H1 (cell line): Measurements from ENCODE around the gene KCTD21. TPM values are rescaled to one million over a fixed set of nuclear protein-coding genes. Genes with fewer than 3 reads are reported as not detected.

Source experiments
- CTCF ChIA-PET: fragments of 300-600 bp; sonication (Branson Sonifier 250); formaldehyde crosslinking; loops from one replicate; lab custom pipeline; 2021; ENCODE audit not compliant: partially characterized antibody; lab: Charles Lee
- POLR2A ChIA-PET: fragments of 300-600 bp; sonication (Branson Sonifier 250); formaldehyde crosslinking; loops from one replicate; lab custom pipeline; 2021; ENCODE audit warnings: inconsistent platforms; ENCODE audit not compliant: partially characterized antibody; lab: Charles Lee
- DNase-seq, 2 experiments: peaks; one replicate each; pipeline versions ENCODE4 v3.0.0 to v3.0.0-alpha.2; 2010 to 2022; ENCODE audit warnings: low spot score in 2 of 2, low read depth in 1 of 2, mixed read lengths in 1 of 2
- FAIRE-seq: peaks from 2 replicates; lab custom pipeline; 2011; peaks lifted over from hg19 to GRCh38; lab: Jason Lieb, UNC
- H2AFZ ChIP-seq: 2 replicates; pipeline ENCODE4 v1.8.1; 2012; ENCODE audit warnings: low read length, inconsistent platforms
- H2AK5ac ChIP-seq: 2 replicates; pipeline ENCODE4 v1.6.1; 2013; ENCODE audit warnings: low read depth, low read length
- H2BK120ac ChIP-seq: replicated peaks from 2 replicates; pipeline ENCODE3; 2013; ENCODE audit warnings: low read depth, low read length, inconsistent platforms
- H2BK12ac ChIP-seq: 2 replicates; pipeline ENCODE4 v1.6.1; 2013; ENCODE audit warnings: low read depth, low read length
- H2BK15ac ChIP-seq: 2 replicates; pipeline ENCODE4 v1.6.1; 2013; ENCODE audit warnings: low read length
- H2BK20ac ChIP-seq: 2 replicates; pipeline ENCODE4 v1.6.1; 2013; ENCODE audit warnings: low read length
- H2BK5ac ChIP-seq: 2 replicates; pipeline ENCODE4 v1.6.1; 2013; ENCODE audit warnings: low read depth, low read length
- H3K14ac ChIP-seq: 2 replicates; pipeline ENCODE4 v1.6.1; 2013; ENCODE audit warnings: inconsistent platforms; ENCODE audit not compliant: insufficient read length
- H3K18ac ChIP-seq: 2 replicates; pipeline ENCODE4 v1.6.1; 2013; ENCODE audit warnings: low read length; ENCODE audit errors: extremely low read depth
- H3K23ac ChIP-seq: 2 replicates; pipeline ENCODE4 v1.6.1; 2013; ENCODE audit warnings: inconsistent platforms; ENCODE audit not compliant: insufficient read length
- H3K23me2 ChIP-seq: 2 replicates; pipeline ENCODE4 v1.6.1; 2013; ENCODE audit warnings: low read depth, low read length
- H3K27ac ChIP-seq: 2 replicates; pipeline ENCODE4 v1.6.1; 2011; ENCODE audit warnings: low read depth, low read length, inconsistent platforms
- H3K27me3 ChIP-seq, 4 experiments: replicated peaks in 1 of 4; 1 replicate in 1 of 4; 2 replicates in 3 of 4; pipeline versions ENCODE4 v1.6.1 to v1.8.1; 2011 to 2013; ENCODE audit warnings: low read length in 3 of 4, mild to moderate bottlenecking in 3 of 4, inconsistent platforms in 2 of 4, mixed read lengths in 2 of 4, moderate library complexity in 1 of 4; ENCODE audit not compliant: control insufficient read depth in 3 of 4, insufficient read depth in 3 of 4; ENCODE audit errors: extremely low read depth in 1 of 4
- H3K36me3 ChIP-seq, 4 experiments: 2 replicates each; pipeline versions ENCODE4 v1.6.1 to v1.8.1; 2011 to 2013; ENCODE audit warnings: mild to moderate bottlenecking in 4 of 4, low read length in 3 of 4, moderate library complexity in 2 of 4, control low read depth in 1 of 4, inconsistent platforms in 1 of 4; ENCODE audit not compliant: insufficient read depth in 4 of 4, control insufficient read depth in 2 of 4
- H3K4ac ChIP-seq: replicated peaks from 2 replicates; pipeline ENCODE3; 2013; ENCODE audit warnings: low read length, low read depth, mixed read lengths, inconsistent platforms; ENCODE audit not compliant: insufficient read length
- H3K4me1 ChIP-seq, 4 experiments: replicated peaks in 1 of 4; 1 replicate in 1 of 4; 2 replicates in 3 of 4; pipeline versions ENCODE4 v1.6.1 to v1.8.1; 2011 to 2013; ENCODE audit warnings: low read length in 3 of 4, inconsistent platforms in 2 of 4, mixed read lengths in 1 of 4; ENCODE audit not compliant: insufficient read depth in 4 of 4, control insufficient read depth in 3 of 4
- H3K4me2 ChIP-seq, 2 experiments: 2 replicates each; pipeline versions ENCODE4 v1.6.1 to v1.8.1; 2011 to 2013; ENCODE audit warnings: low read depth in 2 of 2, low read length in 2 of 2, control low read depth in 1 of 2, inconsistent platforms in 1 of 2, mild to moderate bottlenecking in 1 of 2; ENCODE audit not compliant: insufficient read depth in 1 of 2
- H3K4me3 ChIP-seq, 4 experiments: fragments of 200-600, 300-600 bp in 1 of 4; sonication (generic), shearing (Covaris generic), sonication (Bioruptor Twin) in 1 of 4; 2 replicates each; pipeline versions ENCODE4 v1.5.1 to v1.8.1; 2011 to 2016; ENCODE audit warnings: low read length in 4 of 4, low read depth in 3 of 4, control low read depth in 2 of 4, inconsistent platforms in 2 of 4, mild to moderate bottlenecking in 2 of 4, mixed read lengths in 1 of 4, moderate library complexity in 1 of 4; ENCODE audit not compliant: insufficient read depth in 2 of 4; ENCODE audit errors: extremely low read depth in 1 of 4
- H3K56ac ChIP-seq: replicated peaks from 2 replicates; pipeline ENCODE3; 2013; ENCODE audit warnings: low read depth, mild to moderate bottlenecking, mixed read lengths, low read length, inconsistent platforms; ENCODE audit not compliant: insufficient read length
- H3K79me1 ChIP-seq: 2 replicates; pipeline ENCODE4 v1.6.1; 2013; ENCODE audit warnings: low read depth, low read length, control low read depth
- H3K79me2 ChIP-seq, 2 experiments: 2 replicates each; pipeline versions ENCODE4 v1.6.1 to v1.8.1; 2012 to 2013; ENCODE audit warnings: low read length in 2 of 2, mild to moderate bottlenecking in 2 of 2, inconsistent platforms in 1 of 2; ENCODE audit not compliant: insufficient read depth in 2 of 2, control insufficient read depth in 1 of 2
- H3K9ac ChIP-seq, 4 experiments: replicated peaks in 1 of 4; 1 replicate in 1 of 4; 2 replicates in 3 of 4; pipeline versions ENCODE4 v1.6.1 to v1.8.1; 2011 to 2013; ENCODE audit warnings: low read depth in 3 of 4, low read length in 3 of 4, control low read depth in 2 of 4, mild to moderate bottlenecking in 2 of 4, moderate library complexity in 2 of 4, inconsistent platforms in 1 of 4; ENCODE audit errors: extremely low read depth in 1 of 4
- H3K9me3 ChIP-seq, 2 experiments: 2 replicates each; pipeline versions ENCODE4 v1.6.1 to v1.8.1; 2012 to 2013; ENCODE audit warnings: mild to moderate bottlenecking in 2 of 2, moderate library complexity in 2 of 2, control low read depth in 1 of 2, inconsistent platforms in 1 of 2, low read depth in 1 of 2, low read length in 1 of 2, mixed read lengths in 1 of 2; ENCODE audit not compliant: insufficient read depth in 2 of 2
- H4K20me1 ChIP-seq, 2 experiments: replicated peaks in 1 of 2; 2 replicates each; pipeline versions ENCODE3 to v1.8.1; 2011 to 2013; ENCODE audit warnings: inconsistent platforms in 2 of 2, low read length in 2 of 2, mild to moderate bottlenecking in 1 of 2; ENCODE audit not compliant: insufficient read depth in 2 of 2, control insufficient read depth in 1 of 2
- H4K5ac ChIP-seq: 2 replicates; pipeline ENCODE4 v1.6.1; 2013; ENCODE audit warnings: low read length, low read depth, mixed read lengths, inconsistent platforms; ENCODE audit not compliant: insufficient read length
- H4K8ac ChIP-seq: 2 replicates; pipeline ENCODE4 v1.8.0; 2013; ENCODE audit warnings: mild to moderate bottlenecking, moderate library complexity, low read length, inconsistent platforms; ENCODE audit not compliant: insufficient read depth; ENCODE audit errors: extremely low read depth
- H4K91ac ChIP-seq: replicated peaks from 2 replicates; pipeline ENCODE3; 2013; ENCODE audit warnings: low read length, mixed read lengths, inconsistent platforms; ENCODE audit not compliant: insufficient read length
- CBX5 ChIP-seq: fragments of 300-800, 300-1000 bp; sonication (generic); IDR thresholded peaks from 2 replicates; pipeline ENCODE4 v1.7.1; 2016; ENCODE audit warnings: antibody characterized with exemption, low read length, low read depth
- CHD1 ChIP-seq: IDR thresholded peaks from 2 replicates; pipeline ENCODE4 v1.6.1; 2012; ENCODE audit warnings: low read depth, low read length, improper control_type of control experiment
- CREB1 ChIP-seq: IDR thresholded peaks from 2 replicates; pipeline ENCODE4 v1.6.1; 2012; ENCODE audit warnings: inconsistent platforms
- E2F6 ChIP-seq: IDR thresholded peaks from 2 replicates; pipeline ENCODE4 v1.6.1; 2012; ENCODE audit warnings: inconsistent platforms
- EP300 ChIP-seq, 2 experiments: IDR thresholded peaks; 1 replicate in 1 of 2; 2 replicates in 1 of 2; pipeline ENCODE4 v1.6.1; 2011 to 2012; ENCODE audit warnings: low read depth in 2 of 2, low read length in 2 of 2, mild to moderate bottlenecking in 2 of 2, borderline replicate concordance in 1 of 2, inconsistent platforms in 1 of 2, moderate library complexity in 1 of 2
- HDAC6 ChIP-seq: IDR thresholded peaks from one replicate; pipeline ENCODE4 v1.7.1; 2012; ENCODE audit warnings: low read depth, mild to moderate bottlenecking, inconsistent platforms, low read length, moderate library complexity
- NANOG ChIP-seq: IDR thresholded peaks from 2 replicates; pipeline ENCODE4 v1.6.1; 2011; ENCODE audit warnings: low read length, low read depth, mild to moderate bottlenecking, inconsistent platforms; ENCODE audit not compliant: insufficient read depth, poor library complexity, severe bottlenecking
- NRF1 ChIP-seq: IDR thresholded peaks from 2 replicates; pipeline ENCODE4 v1.6.1; 2011; ENCODE audit warnings: mild to moderate bottlenecking, low read depth, low read length, improper control_type of control experiment
- POLR2AphosphoS5 ChIP-seq: IDR thresholded peaks from 2 replicates; pipeline ENCODE4 v1.6.1; 2011; ENCODE audit warnings: low read depth, low read length
- SIX5 ChIP-seq: IDR thresholded peaks from 2 replicates; pipeline ENCODE4 v1.6.1; 2011; ENCODE audit warnings: mild to moderate bottlenecking, low read depth, low read length
- SRF ChIP-seq: IDR thresholded peaks from 2 replicates; pipeline ENCODE4 v1.6.1; 2011; ENCODE audit warnings: mild to moderate bottlenecking, low read depth, low read length, moderate library complexity
- TAF1 ChIP-seq: IDR thresholded peaks from 2 replicates; pipeline ENCODE4 v1.6.1; 2011; ENCODE audit warnings: mild to moderate bottlenecking, low read depth, low read length
- TBP ChIP-seq: IDR thresholded peaks from 2 replicates; pipeline ENCODE4 v1.6.1; 2011; ENCODE audit warnings: low read depth, low read length, improper control_type of control experiment
- TEAD4 ChIP-seq: IDR thresholded peaks from 2 replicates; pipeline ENCODE4 v1.6.1; 2012; ENCODE audit warnings: low read depth, low read length, inconsistent platforms, mixed read lengths
- WGBS, 2 experiments: shearing (Covaris generic) in 1 of 2; methylation state at CpG; one replicate each; pipeline versions ENCODE4 v1.1.6 to v1.1.7; 2013 to 2015; ENCODE audit warnings: low lambda C conversion rate in 2 of 2, mixed read lengths in 2 of 2, inconsistent platforms in 1 of 2, low coverage in 1 of 2, missing lambda C conversion rate in 1 of 2; ENCODE audit not compliant: insufficient replicate concordance in 2 of 2, insufficient coverage in 1 of 2, insufficient read length in 1 of 2; ENCODE audit errors: extremely low coverage in 1 of 2, missing lambda C conversion rate in 1 of 2; 5-methylcytosine and 5-hydroxymethylcytosine counted together
- polyA plus RNA-seq, 7 experiments: library from polyadenylated mRNA; depleted of rRNA in 3 of 7; stranded (reverse) in 5 of 7; unstranded in 2 of 7; fragments of >200 nt in 5 of 7; fragments of 200-250 nt in 2 of 7; gene quantifications; 1 replicate in 5 of 7; 2 replicates in 1 of 7; 4 replicates in 1 of 7; pipeline versions ENCODE4 v1.2.1 to v1.2.3, GENCODE V29; 2011 to 2013; ENCODE audit warnings: missing spikeins in 2 of 7, mixed read lengths in 2 of 7
- total RNA-seq: library from RNA; stranded (reverse); fragmentation: NEBNext Ultra II Directional; extraction: Animal tissue kit (Norgen Biotek cat#: 25700); gene quantifications from 2 replicates; pipeline ENCODE4 v1.2.1, GENCODE V29; 2021

KCTD21 gene
- total and polyA plus RNA-seq, 2 of the 8 experiments (the other 6 are each of a cell fraction or from before 2014, with no cell fraction given) = 3.2 to 4.1 TPM

- Histone ChIP-seq H2BK12ac (no peak overlapping the region), H4K8ac (no peak overlapping the region), H3K27me3 (no peaks in the 10 kb centered on the region), H2BK5ac (no peak overlapping the region), H3K4ac (no peak overlapping the region), H2BK120ac (no peak overlapping the region), H3K36me3 (no peaks in the 10 kb centered on the region), H3K79me2 (no peaks in the 10 kb centered on the region), H3K18ac (no peak overlapping the region), H3K56ac (no peak overlapping the region), H4K5ac (no peak overlapping the region), H3K23me2 (no peaks in the 10 kb centered on the region), H3K14ac (no peak overlapping the region), H3K23ac (no peak overlapping the region), H3K4me2 (no peak overlapping the region), H3K9me3 (no peaks in the 10 kb centered on the region), H4K20me1 (no peaks in the 10 kb centered on the region), H3K79me1 (no peaks in the 10 kb centered on the region), H2BK15ac (no peak overlapping the region), H3K27ac (no peak overlapping the region), H3K4me1 (no peaks in the 10 kb centered on the region), H2AFZ (no peak overlapping the region), H3K9ac (no peak overlapping the region), H2AK5ac (no peak overlapping the region), H2BK20ac (no peak overlapping the region), H3K4me3 (no peak overlapping the region), H4K91ac (no peak overlapping the region)
- ChIA-PET POLR2A (no interaction called here), CTCF (interaction anchor here (0.5 to 1.6 kb wide), 3 partner anchors 10 to 58 kb away, joined by 3 to 4 read pairs (median 3); no protein-coding TSS in a partner anchor)
- DNase-seq (no peak), FAIRE-seq (no peak)
- 85% methylated on average over 6 of the region's 6 CpGs; no CpG with 5 or more reads in 1 of the 2 experiments for WGBS, 2 experiments
- no peak for TF ChIP-seq CREB1
- no peak for TF ChIP-seq TAF1
- no peak for TF ChIP-seq CBX5
- no peak for TF ChIP-seq TBP
- TF ChIP-seq SRF = no peak
- no peak for TF ChIP-seq POLR2AphosphoS5
- no peak for TF ChIP-seq NRF1
- no peak for TF ChIP-seq EP300 (IDR thresholded peaks at IDR 0.05; ENCODE audit: borderline replicate concordance in 1 of 2, low read depth in 2 of 2, low read length in 2 of 2)
- TF ChIP-seq E2F6 = no peak
- no peak for TF ChIP-seq HDAC6
- no peak for TF ChIP-seq NANOG
- no peak for TF ChIP-seq SIX5
- TF ChIP-seq CHD1 = no peak
- TF ChIP-seq TEAD4 = no peak
Measured at GRCh38 chr11:78156127-78156844, 32.1 kb downstream of the KCTD21 start.
